Nucleus accumbens (tissue), 56 donors: ENCODE results near the gene BABAM2.
A peak's percentile ranks its signal among the peaks of the same experiment; 100 is the strongest.

ENCODE experiments used
- DNase-seq, 56 donors: peaks; one replicate each; lab custom pipeline; 2025; lab: John Stamatoyannopoulos, UW

BABAM2 gene

DNA sequence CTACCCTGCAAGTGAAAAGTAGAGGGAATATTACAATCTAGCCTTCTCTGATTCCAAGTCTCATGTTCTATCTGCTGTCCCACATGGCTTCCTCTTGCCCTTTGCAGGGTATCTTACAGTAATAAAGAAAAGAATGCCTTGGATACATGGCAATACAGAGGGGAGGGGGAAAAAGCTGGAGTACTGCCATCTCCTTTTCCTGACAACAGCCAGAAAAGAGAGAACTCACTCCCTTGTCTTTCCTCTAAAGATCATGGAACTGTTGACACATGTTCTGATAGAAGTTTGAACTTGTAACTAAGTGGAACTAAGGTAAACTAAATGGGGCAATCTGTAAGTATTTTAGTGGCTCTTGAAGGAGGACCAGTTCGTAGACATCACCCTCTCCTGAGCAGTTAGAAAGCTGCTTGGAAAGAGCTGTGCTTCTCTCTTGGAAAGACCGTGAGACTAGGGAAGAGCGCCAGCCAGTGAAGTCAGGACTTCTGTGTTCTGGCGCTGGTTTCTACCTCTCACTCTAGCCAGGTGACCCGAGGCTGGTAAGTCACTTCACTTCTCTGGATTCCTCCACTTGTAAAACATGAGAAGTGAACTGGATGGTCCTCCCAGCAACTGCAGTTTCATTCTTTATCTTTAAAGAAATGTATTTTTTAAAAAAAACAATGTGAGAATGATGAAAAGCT, 259.8 kb downstream of the BABAM2 start:
- no peak for DNase-seq

DNA sequence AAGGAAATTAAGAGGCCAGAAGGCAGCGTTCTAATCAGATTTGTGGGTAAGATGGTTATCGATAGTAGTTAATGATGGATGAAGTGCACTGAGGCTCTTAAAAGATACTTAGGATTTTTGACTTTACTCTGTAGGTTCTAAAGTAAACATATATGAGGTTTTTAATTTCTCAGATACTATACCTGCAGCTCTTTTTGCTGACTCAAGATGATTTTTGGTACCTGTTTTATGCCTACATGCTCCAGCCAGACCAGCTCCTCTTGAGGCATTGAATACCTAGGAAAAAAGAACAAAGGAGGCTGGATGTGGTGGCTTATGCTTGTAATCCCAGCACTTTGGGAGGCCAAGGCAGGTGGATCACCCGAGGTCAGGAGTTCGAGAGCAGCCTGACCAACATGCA, 260.5 kb downstream of the BABAM2 start:
- DNase-seq: no peak

DNA sequence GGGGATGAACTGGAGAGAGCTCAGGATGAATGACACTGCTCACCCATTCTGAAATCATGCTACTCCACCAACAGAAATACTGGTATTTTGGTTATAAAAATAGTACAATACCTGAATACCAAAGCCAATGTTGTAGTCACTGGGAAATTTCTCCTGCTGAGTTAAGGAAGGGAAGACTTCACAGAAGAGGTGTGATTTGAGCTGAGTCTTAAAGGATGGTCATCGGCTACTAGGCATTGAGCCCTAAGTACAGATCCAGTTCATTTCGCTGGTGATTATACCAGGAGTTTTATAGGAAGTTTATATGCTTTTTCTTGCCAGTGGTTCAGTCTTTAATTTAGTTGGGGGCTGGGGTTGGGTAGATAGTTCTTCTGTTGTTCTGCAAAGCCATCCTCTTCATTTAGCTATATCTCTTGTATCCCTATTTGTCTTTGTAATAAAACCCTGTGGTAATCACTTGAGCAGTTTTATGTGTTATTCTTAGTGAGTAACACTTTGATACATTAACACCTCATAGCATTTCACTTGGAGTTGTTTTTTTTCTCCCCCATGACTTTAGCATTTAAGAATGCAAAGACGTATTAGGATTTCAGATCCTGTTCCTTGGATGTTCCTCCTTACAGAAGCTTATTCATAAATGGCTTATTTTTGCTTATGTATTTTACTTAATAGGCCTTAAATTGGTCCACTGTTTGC, 262.2 kb downstream of the BABAM2 start:
- no peak for DNase-seq

DNA sequence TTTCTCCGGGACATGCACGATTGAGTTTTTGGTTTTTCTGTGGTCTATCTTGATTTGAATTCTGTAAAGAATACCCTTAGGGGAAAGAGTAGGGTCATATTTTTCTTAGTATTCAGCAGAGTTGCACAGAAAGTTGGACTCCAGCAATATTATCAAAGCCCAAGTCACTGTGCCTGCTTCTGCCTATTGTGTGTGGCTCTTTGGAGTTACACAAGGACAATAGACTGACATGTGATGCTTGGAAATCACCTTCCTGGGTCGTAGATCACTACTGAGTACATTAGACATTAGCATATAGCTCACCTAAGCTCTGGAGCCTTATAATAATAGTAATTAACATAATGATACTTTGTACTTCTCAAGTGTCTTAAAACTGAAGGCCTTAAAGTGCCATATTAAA, 263.3 kb downstream of the BABAM2 start:
- no peak for DNase-seq

DNA sequence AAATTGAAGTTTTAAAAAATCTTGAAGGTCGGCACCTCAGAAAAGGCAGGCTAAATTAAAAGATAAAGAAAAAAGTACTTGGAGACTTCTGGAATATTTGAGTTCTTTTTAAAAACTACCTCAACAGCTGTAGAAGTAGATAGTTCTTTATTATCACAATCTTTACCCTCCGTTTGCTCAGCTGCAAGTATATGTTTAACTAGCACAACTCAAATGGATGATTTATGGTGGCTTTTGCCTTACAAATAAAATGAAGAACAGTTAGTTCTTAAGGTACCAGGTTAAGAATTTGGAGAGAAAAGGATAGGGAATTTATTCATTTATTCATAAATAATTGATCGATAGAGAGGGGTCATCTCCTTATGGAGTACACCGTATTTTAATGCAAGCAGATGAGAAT, 264.6 kb downstream of the BABAM2 start:
- DNase-seq: no peak

DNA sequence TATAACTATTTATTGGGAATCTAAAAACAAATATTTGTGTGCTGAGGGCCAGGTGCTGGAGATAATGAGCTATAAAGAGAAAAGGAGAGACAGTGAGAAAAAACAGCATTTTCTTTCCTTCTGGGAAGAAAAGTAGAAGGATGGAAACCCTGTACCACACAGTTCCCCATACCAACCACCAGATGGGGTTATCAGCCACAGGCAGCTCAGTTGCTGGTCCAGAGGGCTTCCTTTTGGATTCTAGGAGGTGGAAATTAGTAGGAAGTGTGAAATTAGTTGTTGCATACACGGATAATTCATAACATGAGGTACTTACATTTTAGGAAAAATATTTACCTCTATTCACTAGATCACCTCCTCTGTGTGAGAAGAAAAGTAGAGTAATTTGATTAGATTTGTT, 265.1 kb downstream of the BABAM2 start:
- DNase-seq: no peak

DNA sequence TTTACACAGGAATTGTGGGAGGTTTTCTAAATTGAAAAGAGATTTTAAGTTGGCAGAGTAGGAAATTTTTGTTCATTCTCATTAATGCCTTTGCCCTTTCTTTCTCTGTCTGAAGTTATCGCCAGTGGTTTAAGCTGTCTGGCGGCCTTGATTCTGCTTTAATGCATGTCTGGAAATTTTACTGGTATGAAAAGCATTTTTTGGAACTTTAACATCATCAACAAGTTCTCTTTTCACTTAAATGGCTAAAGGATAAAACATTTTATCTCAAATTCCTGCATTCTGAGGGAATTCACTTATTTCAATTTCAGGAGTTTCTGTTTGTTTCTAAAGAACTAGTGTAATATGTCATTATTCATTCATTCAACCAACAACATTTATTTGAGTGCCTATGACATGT, 268.3 kb downstream of the BABAM2 start:
- DNase-seq: no peak

DNA sequence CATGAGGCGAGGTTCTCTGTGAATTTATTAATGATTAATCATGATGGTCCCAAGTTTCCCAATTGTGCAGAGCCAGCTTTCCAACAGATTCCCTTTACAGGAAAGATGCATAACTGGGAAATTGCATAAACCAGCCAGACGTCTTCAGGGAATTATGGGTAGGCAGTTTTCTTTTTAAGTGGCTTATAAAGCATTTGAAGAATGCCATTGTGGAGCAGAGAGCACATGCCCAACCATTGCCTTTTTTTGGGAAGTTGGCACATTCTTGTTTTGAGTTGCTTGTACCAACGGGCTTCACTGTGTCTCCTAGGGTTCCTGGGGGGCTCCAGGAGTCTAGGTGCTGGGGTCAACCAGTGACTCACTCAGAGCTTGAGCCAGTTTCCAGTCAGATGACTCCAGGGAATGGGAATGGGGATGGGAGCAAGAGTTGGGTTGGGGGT, 270.5 kb downstream of the BABAM2 start:
- no peak for DNase-seq

DNA sequence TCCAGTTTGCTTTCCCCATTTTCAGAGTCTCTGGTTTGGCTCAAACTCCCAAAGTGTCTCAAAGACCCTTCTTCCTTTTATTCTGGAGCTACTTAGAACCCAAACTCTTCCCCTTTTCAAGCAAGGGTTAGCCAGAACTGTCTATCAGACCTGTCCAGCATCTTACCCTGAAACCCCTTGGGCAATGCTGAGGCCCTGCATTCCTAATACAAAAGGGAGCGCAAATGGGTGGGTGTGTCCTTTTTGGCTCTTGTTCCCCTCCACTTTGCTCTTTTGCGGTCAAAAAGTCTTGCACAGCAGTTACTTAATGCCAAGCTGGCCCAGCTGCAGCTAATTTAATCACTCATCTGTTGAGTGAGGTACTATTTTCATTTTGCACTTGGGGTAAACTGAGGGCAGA, 270.9 kb downstream of the BABAM2 start:
- DNase-seq: no peak

DNA sequence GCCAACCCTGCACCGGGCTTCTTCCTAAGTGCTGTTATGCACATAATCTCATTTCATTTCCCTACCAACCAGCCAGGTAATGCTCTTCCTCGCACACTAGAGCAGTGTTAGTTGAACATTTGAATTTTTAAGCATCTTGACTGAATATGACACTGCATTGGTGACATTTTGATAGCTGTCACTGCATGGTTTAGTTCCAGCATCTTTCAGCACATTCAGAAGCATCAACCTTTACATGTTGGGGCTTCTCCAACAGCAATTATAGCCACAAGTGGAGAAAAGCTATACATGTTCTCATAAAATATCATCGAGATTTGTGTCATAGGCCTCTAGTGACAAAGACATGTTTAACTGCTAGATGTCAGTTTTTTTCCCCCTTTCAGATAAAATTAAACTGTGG, 272.0 kb downstream of the BABAM2 start:
- no peak for DNase-seq

DNA sequence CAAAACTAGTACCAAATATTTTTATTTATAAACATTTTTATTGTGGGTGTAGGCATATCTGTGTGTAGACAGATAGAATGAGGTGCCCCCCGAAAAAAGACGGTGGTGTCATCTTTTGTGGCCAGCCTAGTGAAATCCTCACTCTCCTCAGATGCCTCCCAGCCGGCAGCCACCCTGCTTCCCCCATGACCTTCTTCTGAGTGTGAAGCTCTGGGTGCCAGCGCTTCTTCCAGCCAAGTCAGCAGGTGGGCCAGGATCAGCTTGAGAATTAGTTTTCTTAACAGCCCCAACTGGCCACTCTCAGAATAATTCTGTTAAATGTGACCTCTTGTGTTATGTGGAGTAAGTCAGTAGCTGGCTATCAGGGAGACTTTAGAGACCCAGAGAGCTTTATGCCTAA, 272.5 kb downstream of the BABAM2 start:
- no peak for DNase-seq

DNA sequence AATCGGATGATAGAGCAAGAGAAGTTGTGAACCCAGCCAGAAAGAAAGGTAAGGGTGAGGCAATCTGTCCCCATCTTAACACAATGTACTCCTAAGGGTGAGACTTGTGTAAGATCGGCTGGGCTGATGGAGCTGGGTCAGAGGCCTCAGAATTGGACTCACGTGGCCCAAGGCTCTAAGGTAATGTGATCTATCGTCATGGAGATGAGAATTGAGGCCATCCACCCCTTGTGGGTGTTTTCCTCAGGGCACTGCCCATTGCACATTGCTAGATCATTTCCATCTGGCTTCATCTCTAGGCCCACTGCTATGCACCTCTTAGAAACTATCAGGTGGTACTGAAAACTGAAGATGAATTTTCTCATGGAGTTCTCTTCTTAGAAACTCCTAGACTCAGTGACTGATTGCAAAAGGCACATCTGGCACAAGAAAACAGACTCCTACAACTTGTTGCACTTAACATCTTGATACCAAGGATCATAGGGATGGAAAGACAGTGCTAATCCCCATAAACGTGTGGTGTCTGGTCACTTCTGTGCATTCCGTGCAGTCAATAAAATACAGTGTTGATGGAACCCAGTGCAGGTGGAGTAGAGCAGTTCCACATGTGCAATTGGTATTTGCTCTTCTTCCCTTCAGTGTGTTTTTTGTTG, 273.2 kb downstream of the BABAM2 start:
- DNase-seq: no peak

DNA sequence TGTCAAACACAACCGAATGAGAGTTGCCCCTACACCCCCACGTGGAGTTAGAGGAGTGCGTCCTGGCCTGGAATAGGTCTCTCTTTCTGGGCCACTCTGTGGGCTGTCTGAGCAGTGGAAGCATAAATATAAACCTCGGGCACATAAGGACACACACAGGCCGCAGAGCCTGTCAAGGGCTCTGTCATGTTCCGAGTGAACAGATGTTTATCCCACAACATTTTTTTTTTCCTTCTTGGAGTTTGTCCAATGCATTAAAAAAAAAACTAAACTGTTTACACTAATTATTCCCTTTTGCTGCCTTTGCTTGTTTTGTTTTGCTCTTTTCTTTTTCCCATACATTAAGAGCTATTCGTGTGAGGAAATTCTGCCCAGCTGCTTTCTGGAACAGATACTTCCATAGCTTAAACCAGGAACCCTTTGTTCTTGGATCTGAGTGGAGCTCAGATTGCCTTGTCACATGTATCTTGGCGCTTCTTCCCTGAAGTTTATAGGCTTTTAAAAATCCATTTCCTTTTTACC, 273.8 kb downstream of the BABAM2 start:
- no peak for DNase-seq

DNA sequence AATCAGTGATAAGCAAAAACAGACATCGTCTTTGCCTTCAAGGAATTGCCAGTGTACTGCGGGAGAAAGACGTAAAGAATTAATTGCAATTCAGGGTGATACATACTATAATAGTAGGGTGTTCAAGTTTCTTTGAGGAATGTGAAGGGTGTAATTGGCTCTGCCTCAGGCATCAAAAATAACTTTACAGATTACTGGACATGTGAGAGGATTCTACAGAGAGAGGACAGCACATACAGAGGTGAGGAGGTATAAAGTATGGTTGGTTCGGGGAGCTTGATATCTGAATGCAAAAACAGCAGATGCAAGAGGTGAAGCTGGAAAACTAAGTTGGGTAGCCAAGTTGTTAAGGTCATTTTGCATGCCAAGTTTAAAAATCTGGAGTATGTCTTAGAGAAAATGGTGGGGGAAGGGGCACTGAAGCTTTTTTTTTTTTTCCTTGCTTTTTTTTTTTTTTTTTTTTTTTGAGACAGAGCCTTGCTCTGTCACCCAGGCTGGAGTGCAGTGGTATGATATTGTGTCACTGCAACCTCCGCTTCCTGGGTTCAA, 274.6 kb downstream of the BABAM2 start:
- no peak for DNase-seq

DNA sequence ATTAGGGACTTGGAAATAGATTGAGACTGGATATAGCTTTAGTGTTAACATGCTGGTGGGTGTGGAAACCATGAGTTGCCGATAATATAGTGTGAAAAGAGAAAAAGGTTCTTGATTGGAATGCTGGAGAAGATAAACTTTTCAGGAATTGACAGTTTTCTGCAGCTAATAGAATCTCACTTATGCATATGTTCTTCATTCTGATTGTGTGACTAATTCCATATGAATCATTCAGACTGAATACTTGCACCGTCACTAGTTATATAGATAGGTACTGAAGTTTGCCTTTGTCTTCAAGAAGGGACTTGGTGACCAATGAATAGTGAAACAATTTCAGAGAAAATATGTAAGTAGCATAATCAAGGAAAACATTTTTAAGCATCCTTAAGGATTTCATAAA, 276.4 kb downstream of the BABAM2 start:
- no peak for DNase-seq

DNA sequence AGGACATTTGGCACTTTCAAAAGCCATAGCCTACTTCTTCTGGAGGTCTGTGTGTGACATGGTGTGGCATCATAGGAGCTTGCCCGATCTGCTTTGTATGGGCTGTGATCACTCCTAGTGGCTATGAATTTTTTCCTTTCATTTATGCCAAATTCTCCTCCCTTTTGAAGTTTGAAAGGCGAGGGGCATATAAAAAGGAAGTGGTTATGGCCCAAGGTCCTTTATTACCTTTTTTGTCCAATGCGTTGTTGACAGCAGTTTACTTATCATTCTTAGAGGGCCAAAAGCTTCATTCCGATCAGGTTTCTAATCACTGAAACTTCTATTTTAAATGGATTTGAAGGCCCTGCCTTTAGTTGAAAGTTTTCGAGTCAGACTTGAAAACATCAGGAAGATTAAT, 277.8 kb downstream of the BABAM2 start:
- DNase-seq: no peak

DNA sequence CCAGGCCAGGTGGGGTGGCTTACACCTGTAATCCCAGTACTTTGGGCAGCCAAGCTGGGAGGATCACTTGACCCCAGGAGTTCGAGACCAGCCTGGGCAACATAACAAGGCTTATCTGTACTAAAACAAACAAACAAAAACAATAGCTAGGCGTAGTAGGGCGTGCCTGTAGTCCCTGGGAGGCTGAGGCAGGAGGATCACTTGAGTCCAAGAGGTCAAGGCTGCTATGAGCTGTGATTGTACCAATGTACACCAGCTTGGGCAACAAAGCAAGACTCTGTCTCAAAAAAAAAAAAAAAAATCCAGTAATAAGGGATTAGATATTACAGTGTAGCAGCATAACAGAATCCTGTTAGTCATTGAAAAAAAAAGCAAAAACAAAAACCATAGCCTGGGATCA, 279.0 kb downstream of the BABAM2 start:
- DNase-seq: no peak

DNA sequence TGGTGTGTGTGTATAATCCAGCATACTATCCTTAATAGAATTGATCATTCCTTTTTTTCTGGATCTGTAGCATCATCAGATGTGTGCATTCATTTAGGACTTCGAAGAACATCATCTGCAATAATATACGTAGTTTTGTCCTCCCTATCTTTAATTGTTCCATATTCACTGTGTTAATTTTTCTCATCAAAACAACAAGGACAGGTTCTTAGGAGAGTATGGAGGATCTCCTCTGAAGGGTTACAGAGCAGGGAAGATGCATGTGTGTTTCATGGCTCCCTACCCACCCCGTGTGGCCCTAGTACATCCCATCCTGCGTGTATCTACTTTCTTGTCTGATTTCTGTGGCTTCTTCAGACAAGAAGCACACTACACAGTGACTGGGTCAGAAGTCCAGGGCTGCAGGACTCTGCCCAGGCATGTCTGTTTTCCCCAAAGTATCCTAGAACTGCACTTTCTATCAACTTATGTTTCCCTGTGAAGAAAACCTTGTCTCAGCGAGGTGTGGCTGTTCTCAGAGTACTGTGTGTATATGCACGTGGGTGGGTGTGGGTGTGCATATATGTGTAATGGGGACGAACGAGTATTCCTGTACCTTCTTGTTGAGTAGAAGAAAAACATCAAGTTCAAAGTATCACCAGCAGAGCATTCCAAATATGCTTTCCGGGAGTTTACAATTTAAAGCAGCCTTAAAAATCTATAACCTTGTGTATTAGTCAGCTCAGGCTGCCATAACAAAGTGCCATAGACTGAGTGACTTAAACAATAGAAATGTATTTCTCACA, 281.8 kb downstream of the BABAM2 start:
- DNase-seq: peak in 14 of 56 donors; percentile 6 to 57 (median 22)

DNA sequence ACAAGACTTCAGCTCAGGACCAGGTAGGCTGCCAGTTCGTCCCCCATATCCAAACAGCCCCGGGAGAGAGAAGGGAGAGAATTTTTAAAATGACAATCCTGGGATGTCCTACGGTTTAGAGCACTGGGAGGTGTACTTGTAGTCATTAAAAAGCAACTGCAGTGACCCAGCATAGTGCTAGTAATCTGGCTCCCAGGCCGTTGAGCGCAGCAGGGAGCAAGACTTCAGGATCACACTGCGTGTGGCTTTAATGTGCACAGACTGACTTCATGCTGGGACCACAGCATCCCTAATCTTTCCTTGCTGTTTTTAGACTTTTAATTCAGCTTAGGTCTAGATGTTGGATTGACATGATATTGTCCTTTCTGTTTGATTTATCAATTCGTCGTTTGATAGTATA, 282.8 kb downstream of the BABAM2 start:
- no peak for DNase-seq

DNA sequence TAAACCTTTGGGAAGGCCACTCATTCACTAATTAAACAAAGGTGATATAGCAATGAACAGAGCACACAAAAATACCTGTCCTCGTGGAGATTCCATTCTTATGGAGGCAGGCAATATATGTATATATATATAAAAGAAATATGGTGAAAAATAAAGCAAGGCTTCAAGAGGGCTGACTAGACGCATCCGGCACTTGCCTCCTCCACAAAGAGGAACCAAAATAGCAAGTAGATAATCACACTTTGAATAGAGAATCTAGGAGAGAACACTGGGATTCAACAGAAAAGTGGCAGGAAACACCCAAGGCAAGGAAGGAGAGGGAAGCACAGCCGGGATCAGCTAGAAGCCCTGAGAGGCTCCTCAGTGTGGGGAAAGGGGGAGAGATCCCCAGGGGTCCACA, 283.7 kb downstream of the BABAM2 start:
- peak in 2 of 56 donors; percentile 1 to 9 for DNase-seq

DNA sequence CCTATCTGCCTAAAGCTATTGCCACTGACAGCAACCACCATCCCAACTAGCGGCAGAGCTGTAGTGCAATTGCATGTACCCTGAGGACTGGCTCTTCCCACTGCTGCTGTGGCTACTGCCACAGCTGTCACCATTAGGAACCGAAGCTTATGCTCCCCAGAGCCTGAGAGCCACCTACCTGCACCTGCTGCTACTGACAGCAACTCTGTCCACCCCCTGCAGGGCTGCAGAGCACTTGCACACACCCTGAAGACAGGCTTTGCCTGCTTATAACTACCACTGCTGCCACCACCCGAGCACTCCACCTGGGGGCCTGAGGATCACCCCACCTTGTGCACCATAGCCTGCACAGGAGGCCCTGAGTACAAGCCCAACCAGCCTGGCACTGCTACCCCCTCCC, 284.5 kb downstream of the BABAM2 start:
- no peak for DNase-seq
